ENCODE measurements around the gene OR2M7.

Gene OR2M7, protein sequence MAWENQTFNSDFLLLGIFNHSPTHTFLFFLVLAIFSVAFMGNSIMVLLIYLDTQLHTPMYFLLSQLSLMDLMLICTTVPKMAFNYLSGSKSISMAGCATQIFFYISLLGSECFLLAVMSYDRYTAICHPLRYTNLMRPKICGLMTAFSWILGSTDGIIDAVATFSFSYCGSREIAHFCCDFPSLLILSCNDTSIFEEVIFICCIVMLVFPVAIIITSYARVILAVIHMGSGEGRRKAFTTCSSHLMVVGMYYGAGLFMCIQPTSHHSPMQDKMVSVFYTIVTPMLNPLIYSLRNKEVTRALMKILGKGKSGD

DNA sequence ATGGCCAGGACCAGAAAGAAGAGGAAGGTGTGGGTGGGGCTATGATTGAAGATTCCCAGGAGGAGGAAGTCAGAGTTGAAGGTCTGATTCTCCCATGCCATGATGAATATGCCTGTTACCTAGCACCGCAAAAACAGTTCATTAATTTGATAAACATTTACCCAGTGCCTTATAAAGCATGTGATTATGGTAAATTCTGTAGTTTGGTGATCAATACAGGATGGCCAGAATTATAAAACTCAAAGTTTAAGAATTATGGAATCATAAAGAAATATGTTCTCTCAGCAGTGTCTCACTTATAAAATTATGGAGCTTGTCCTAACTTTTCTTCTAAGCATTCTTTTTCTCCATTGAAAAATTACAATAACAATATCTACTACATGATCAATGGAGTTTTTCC lies at the start of gene OR2M7:
Gene OR2M7 (minus strand): TSS at position 101 of the 400 bp plus-strand sequence. CDS start 0 bp downstream, at position 101.
- no peak for DNase-seq (ENCODE audit: low read depth)
- TF ChIP-seq, protein P1, sequence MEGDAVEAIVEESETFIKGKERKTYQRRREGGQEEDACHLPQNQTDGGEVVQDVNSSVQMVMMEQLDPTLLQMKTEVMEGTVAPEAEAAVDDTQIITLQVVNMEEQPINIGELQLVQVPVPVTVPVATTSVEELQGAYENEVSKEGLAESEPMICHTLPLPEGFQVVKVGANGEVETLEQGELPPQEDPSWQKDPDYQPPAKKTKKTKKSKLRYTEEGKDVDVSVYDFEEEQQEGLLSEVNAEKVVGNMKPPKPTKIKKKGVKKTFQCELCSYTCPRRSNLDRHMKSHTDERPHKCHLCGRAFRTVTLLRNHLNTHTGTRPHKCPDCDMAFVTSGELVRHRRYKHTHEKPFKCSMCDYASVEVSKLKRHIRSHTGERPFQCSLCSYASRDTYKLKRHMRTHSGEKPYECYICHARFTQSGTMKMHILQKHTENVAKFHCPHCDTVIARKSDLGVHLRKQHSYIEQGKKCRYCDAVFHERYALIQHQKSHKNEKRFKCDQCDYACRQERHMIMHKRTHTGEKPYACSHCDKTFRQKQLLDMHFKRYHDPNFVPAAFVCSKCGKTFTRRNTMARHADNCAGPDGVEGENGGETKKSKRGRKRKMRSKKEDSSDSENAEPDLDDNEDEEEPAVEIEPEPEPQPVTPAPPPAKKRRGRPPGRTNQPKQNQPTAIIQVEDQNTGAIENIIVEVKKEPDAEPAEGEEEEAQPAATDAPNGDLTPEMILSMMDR (IDR thresholded peaks at IDR 0.05; ENCODE audit: control insufficient read depth, extremely low read depth, insufficient read depth) = no peak
- H3K4me3 ChIP-seq (ENCODE audit: low read depth, low read length) = no peak within 1 kb of the TSS

GRCh38 chr1:248373761-248374160 lies 49.4 kb upstream of the OR2M7 start:
- no peak overlapping the region for H3K4me3 ChIP-seq (ENCODE audit: low read depth, low read length)
- DNase-seq (ENCODE audit: low read depth) = no peak
- TF ChIP-seq, protein P1 (IDR thresholded peaks at IDR 0.05; ENCODE audit: control insufficient read depth, extremely low read depth, insufficient read depth) = no peak

DNA sequence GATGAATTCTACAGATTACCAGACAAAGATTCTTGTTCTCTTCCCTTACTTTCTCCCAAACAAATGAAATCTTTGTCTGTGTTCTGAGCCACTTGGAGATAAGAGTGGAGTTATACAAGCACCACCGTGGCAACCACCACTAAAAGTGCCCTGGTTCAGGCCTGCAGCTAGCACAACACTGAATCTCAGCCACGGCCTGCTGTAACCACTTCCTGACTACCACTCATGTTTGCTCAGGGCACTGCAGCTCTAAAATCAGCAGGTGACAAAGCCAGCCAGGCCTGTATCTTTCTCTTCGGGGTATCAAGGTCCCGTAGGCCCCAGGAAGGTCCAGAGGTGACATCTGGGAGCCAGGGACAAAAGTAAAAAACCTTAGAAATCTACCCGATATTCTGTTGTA lies 48.0 kb upstream of the OR2M7 start:
- no peak overlapping the region for H3K4me3 ChIP-seq (ENCODE audit: low read depth, low read length)
- no peak for DNase-seq (ENCODE audit: low read depth)
- TF ChIP-seq, protein P1 (IDR thresholded peaks at IDR 0.05; ENCODE audit: control insufficient read depth, extremely low read depth, insufficient read depth) = no peak

DNA sequence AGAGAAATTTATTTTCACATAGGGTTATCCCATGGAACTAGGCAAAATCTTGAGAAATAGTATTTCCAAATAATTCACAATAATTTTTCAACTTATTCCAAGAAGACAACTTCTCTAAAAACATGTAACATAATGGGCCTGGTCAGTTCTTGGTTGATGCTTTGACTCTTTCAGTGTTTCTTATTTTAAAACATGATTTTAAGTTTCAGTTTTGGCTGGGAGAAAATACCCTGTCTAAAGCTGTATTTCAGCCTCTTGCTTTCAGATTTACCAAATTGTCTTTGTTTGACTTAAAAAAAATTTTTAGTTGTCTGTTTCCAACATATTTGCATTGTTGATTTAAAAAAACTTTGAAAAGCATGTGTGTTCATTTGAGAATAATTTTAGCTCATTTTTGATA lies 42.2 kb upstream of the OR2M7 start:
- no peak for DNase-seq (ENCODE audit: low read depth)
- no peak overlapping the region for H3K4me3 ChIP-seq (ENCODE audit: low read depth, low read length)
- TF ChIP-seq, protein P1 (IDR thresholded peaks at IDR 0.05; ENCODE audit: control insufficient read depth, extremely low read depth, insufficient read depth) = no peak

- TF ChIP-seq, protein P1 (IDR thresholded peaks at IDR 0.05; ENCODE audit: control insufficient read depth, extremely low read depth, insufficient read depth) = no peak
- H3K4me3 ChIP-seq (ENCODE audit: low read depth, low read length) = no peak within 1 kb of the TSS
- DNase-seq (ENCODE audit: low read depth) = no peak
Observed at GRCh38 chr1:248361121-248361715, 36.9 kb upstream of the OR2M7 start, which contains the start of gene OR2T4. Gene OR2T4, plus strand, starts transcription at chr1:248361665. Its CDS starts 0 bp downstream, at chr1:248361665.

- H3K4me3 ChIP-seq (ENCODE audit: low read depth, low read length) = no peak overlapping the region
- no peak for DNase-seq (ENCODE audit: low read depth)
- TF ChIP-seq, protein P1 (IDR thresholded peaks at IDR 0.05; ENCODE audit: control insufficient read depth, extremely low read depth, insufficient read depth) = no peak
Observed at GRCh38 chr1:248359415-248359814, 35.0 kb upstream of the OR2M7 start.
